ENCODE results near the gene MED26. TPM values are rescaled to one million over a fixed set of nuclear protein-coding genes. Genes with fewer than 3 reads are reported as not detected.

Gene MED26
- total RNA-seq, 1 experiment from 2014 or later = 13.5 TPM

GRCh38 chr19:16527971-16528521, 100.0 kb downstream of the MED26 start:
- no peaks in the 10 kb centered on the region for H3K4me1 ChIP-seq
- H3K36me3 ChIP-seq = peaks cover 98% of the 10 kb centered on the region
- no peaks in the 10 kb centered on the region for H3K27me3 ChIP-seq
- H3K4me3 ChIP-seq = no peak overlapping the region
- no peaks in the 10 kb centered on the region for H3K9me3 ChIP-seq (replicated peaks)
- DNase-seq = peak in 1 of 2 experiments; percentile 46
- H3K27ac ChIP-seq = no peak overlapping the region

GRCh38 chr19:16527334-16527935, 100.6 kb downstream of the MED26 start:
- Histone ChIP-seq H3K4me1 (no peaks in the 10 kb centered on the region), H3K27me3 (no peaks in the 10 kb centered on the region), H3K4me3 (no peak overlapping the region), H3K27ac (no peak overlapping the region), H3K36me3 (peaks cover 100% of the 10 kb centered on the region), H3K9me3 (replicated peaks) (no peaks in the 10 kb centered on the region)
- no peak for DNase-seq

GRCh38 chr19:16525751-16526481, 102.1 kb downstream of the MED26 start:
- DNase-seq = no peak
- Histone ChIP-seq H3K27ac (no peak overlapping the region), H3K27me3 (no peaks in the 10 kb centered on the region), H3K36me3 (peaks cover 97% of the 10 kb centered on the region), H3K4me3 (no peak overlapping the region), H3K4me1 (no peaks in the 10 kb centered on the region), H3K9me3 (replicated peaks) (no peaks in the 10 kb centered on the region)

- peaks cover 97% of the 10 kb centered on the region for H3K36me3 ChIP-seq
- H3K9me3 ChIP-seq (replicated peaks) = no peaks in the 10 kb centered on the region
- no peak overlapping the region for H3K27ac ChIP-seq
- no peaks in the 10 kb centered on the region for H3K4me1 ChIP-seq
- no peak for DNase-seq
- no peak overlapping the region for H3K4me3 ChIP-seq
- H3K27me3 ChIP-seq = no peaks in the 10 kb centered on the region
Observed at GRCh38 chr19:16524991-16525734, 102.8 kb downstream of the MED26 start.

Other genes with a start within 250 kb of the MED26 start
- gene EPS15L1, start 156.2 kb downstream of the MED26 start, total RNA-seq (2014; rRNA removed; shearing (Covaris generic)) = 15.6 and 20.1 TPM in 2 replicates
- not detected in 2 replicates for gene CALR3, start 132.0 kb downstream of the MED26 start, total RNA-seq (2014; rRNA removed; shearing (Covaris generic))
- 4.7 and 5.3 TPM in 2 replicates for gene C19orf44, start 131.8 kb downstream of the MED26 start, total RNA-seq (2014; rRNA removed; shearing (Covaris generic))
- 21.1 and 23.0 TPM in 2 replicates for gene CHERP, start 85.8 kb downstream of the MED26 start, total RNA-seq (2014; rRNA removed; shearing (Covaris generic))
- 40.8 and 40.9 TPM in 2 replicates for gene SLC35E1, start 55.8 kb downstream of the MED26 start, total RNA-seq (2014; rRNA removed; shearing (Covaris generic))
- gene SMIM7, start 31.9 kb upstream of the MED26 start, total RNA-seq (2014; rRNA removed; shearing (Covaris generic)) = 96.3 and 107 TPM in 2 replicates
- gene TMEM38A, start 32.9 kb upstream of the MED26 start, total RNA-seq (2014; rRNA removed; shearing (Covaris generic)) = 12.1 and 13.4 TPM in 2 replicates
- gene NWD1, start 91.6 kb upstream of the MED26 start, total RNA-seq (2014; rRNA removed; shearing (Covaris generic)) = not detected in 2 replicates
- gene SIN3B, start 201.2 kb upstream of the MED26 start, total RNA-seq (2014; rRNA removed; shearing (Covaris generic)) = 35.7 and 36.0 TPM in 2 replicates